ENCODE results near the gene TTC33.

TTC33 gene

DNA sequence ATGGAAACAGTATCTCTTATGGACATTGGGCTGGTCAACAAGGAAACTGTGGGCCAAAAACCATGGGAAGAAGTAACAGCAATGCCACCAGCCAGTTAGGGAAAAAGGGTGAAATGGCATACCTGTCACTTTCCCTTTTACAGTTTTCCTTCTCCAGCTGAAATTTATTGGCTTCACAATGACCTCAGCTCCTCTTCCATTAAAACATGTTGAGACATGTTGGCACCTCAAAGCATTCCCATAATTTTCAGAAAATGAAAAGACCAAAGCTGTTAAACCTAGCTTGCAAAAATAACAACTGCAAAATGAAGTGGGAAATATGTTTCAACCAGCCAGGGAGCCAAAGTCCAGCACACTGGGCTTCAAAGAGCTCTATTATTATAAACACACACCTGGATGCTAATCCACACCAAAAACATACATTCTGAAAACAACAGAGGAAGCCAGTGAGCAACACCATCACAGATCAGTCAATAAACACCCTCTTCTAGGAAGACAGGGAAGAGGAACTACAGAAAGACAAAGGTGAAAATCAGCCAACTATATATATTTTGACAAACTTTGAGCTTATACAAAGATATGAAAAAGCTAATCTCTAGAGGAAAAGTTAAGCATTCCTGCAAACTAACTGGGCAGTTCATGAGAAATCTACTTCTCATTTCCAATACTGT lies 154.4 kb downstream of the TTC33 start:
- Histone ChIP-seq H2AFZ (ENCODE audit: low read depth, low read length, severe bottlenecking) (no peak overlapping the region), H3K27ac (ENCODE audit: low read depth, low read length) (no peak overlapping the region)

DNA sequence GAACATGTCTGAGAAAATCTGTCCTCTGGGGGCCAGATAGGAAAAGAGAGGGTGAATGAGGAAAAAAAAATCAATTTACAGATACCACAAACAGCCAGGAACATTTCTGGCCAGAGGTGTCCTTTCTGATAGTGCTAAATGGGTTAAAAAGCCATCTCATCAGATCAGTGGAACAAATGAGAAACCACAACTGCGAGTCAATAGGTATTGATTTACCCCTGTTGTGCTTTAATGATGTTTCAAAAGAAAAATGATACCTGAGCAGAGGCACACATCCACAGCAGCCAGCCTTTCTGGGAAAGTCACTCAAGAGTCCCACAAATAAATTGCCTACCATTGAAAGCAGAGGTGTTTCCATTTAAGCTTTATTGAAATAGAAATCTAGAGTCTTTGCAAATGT lies 155.4 kb downstream of the TTC33 start:
- Histone ChIP-seq H4K20me1 (ENCODE audit: low read depth, low read length) (no peaks in the 10 kb centered on the region), H3K27ac (ENCODE audit: low read depth, low read length) (no peak overlapping the region), H3K36me3 (ENCODE audit: low read length) (no peaks in the 10 kb centered on the region), H3F3A (ENCODE audit: insufficient read depth) (no peaks in the 10 kb centered on the region), H3K79me2 (ENCODE audit: insufficient read depth, low read length) (no peaks in the 10 kb centered on the region), H2AFZ (ENCODE audit: low read depth, low read length, severe bottlenecking) (no peak overlapping the region), H3K4me3 (ENCODE audit: insufficient read depth, low read length, poor library complexity, severe bottlenecking) (no peak overlapping the region), H3K27me3 (ENCODE audit: low read length) (no peaks in the 10 kb centered on the region), H3K4me2 (ENCODE audit: low read depth, low read length, poor library complexity, severe bottlenecking) (no peak overlapping the region), H3K9me2 (replicated peaks; ENCODE audit: insufficient read depth, low read length) (no peaks in the 10 kb centered on the region), H3K9ac (ENCODE audit: low read length) (no peak overlapping the region), H3K9me3 (ENCODE audit: insufficient read depth, low read length) (no peaks in the 10 kb centered on the region)
- TF ChIP-seq, protein P1, sequence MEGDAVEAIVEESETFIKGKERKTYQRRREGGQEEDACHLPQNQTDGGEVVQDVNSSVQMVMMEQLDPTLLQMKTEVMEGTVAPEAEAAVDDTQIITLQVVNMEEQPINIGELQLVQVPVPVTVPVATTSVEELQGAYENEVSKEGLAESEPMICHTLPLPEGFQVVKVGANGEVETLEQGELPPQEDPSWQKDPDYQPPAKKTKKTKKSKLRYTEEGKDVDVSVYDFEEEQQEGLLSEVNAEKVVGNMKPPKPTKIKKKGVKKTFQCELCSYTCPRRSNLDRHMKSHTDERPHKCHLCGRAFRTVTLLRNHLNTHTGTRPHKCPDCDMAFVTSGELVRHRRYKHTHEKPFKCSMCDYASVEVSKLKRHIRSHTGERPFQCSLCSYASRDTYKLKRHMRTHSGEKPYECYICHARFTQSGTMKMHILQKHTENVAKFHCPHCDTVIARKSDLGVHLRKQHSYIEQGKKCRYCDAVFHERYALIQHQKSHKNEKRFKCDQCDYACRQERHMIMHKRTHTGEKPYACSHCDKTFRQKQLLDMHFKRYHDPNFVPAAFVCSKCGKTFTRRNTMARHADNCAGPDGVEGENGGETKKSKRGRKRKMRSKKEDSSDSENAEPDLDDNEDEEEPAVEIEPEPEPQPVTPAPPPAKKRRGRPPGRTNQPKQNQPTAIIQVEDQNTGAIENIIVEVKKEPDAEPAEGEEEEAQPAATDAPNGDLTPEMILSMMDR (IDR thresholded peaks at IDR 0.05; ENCODE audit: insufficient read depth, low read length, poor library complexity, severe bottlenecking) = no peak
- TF ChIP-seq EZH2phosphoT487 (conservative IDR thresholded peaks at IDR 0.05; ENCODE audit: low read length) = no peak

More for the DNA sequence above, 154.4 kb downstream of the TTC33 start:
- H3K4me2 ChIP-seq (ENCODE audit: low read depth, low read length, poor library complexity, severe bottlenecking) = no peak overlapping the region
- no peaks in the 10 kb centered on the region for H3F3A ChIP-seq (ENCODE audit: insufficient read depth)
- no peak overlapping the region for H3K4me3 ChIP-seq (ENCODE audit: insufficient read depth, low read length, poor library complexity, severe bottlenecking)
- H3K36me3 ChIP-seq (ENCODE audit: low read length) = no peaks in the 10 kb centered on the region
- H4K20me1 ChIP-seq (ENCODE audit: low read depth, low read length) = no peaks in the 10 kb centered on the region
- H3K79me2 ChIP-seq (ENCODE audit: insufficient read depth, low read length) = no peaks in the 10 kb centered on the region
- no peaks in the 10 kb centered on the region for H3K9me3 ChIP-seq (ENCODE audit: insufficient read depth, low read length)
- H3K9me2 ChIP-seq (replicated peaks; ENCODE audit: insufficient read depth, low read length) = no peaks in the 10 kb centered on the region
- H3K9ac ChIP-seq (ENCODE audit: low read length) = no peak overlapping the region
- TF ChIP-seq, protein P1 (IDR thresholded peaks at IDR 0.05; ENCODE audit: insufficient read depth, low read length, poor library complexity, severe bottlenecking) = no peak
- TF ChIP-seq EZH2phosphoT487 (conservative IDR thresholded peaks at IDR 0.05; ENCODE audit: low read length) = no peak
- H3K27me3 ChIP-seq (ENCODE audit: low read length) = no peaks in the 10 kb centered on the region

GRCh38 chr5:40599676-40600075 lies 156.1 kb downstream of the TTC33 start:
- Histone ChIP-seq H3F3A (ENCODE audit: insufficient read depth) (no peaks in the 10 kb centered on the region), H3K4me3 (ENCODE audit: insufficient read depth, low read length, poor library complexity, severe bottlenecking) (no peak overlapping the region), H3K9ac (ENCODE audit: low read length) (no peak overlapping the region), H3K27ac (ENCODE audit: low read depth, low read length) (no peak overlapping the region), H3K4me2 (ENCODE audit: low read depth, low read length, poor library complexity, severe bottlenecking) (no peak overlapping the region), H4K20me1 (ENCODE audit: low read depth, low read length) (no peaks in the 10 kb centered on the region), H3K9me2 (replicated peaks; ENCODE audit: insufficient read depth, low read length) (no peaks in the 10 kb centered on the region), H3K27me3 (ENCODE audit: low read length) (no peaks in the 10 kb centered on the region), H2AFZ (ENCODE audit: low read depth, low read length, severe bottlenecking) (no peak overlapping the region), H3K36me3 (ENCODE audit: low read length) (no peaks in the 10 kb centered on the region), H3K79me2 (ENCODE audit: insufficient read depth, low read length) (no peaks in the 10 kb centered on the region), H3K9me3 (ENCODE audit: insufficient read depth, low read length) (no peaks in the 10 kb centered on the region)
- TF ChIP-seq, protein P1 (IDR thresholded peaks at IDR 0.05; ENCODE audit: insufficient read depth, low read length, poor library complexity, severe bottlenecking) = no peak
- TF ChIP-seq EZH2phosphoT487 (conservative IDR thresholded peaks at IDR 0.05; ENCODE audit: low read length) = no peak

Data from SU-DHL-6 (cell line).